NCI-H1105 (cell line): Measurements from ENCODE around the gene DHRS7.

Source experiments
- DNase-seq: peaks from one replicate; lab custom pipeline; 2025; lab: John Stamatoyannopoulos, UW

Gene DHRS7

GRCh38 chr14:60164712-60165546, at the start of gene DHRS7:
Gene DHRS7 (minus strand): TSS chr14:60165398. CDS start chr14:60165309, 89 bp downstream.
- DNase-seq, result peak; percentile 81

GRCh38 chr14:60214415-60215126, 49.4 kb upstream of the DHRS7 start:
- DNase-seq, result no peak

- no peak for DNase-seq
Measured at GRCh38 chr14:60214003-60214402, 48.8 kb upstream of the DHRS7 start.

- no peak for DNase-seq
Measured at GRCh38 chr14:60212503-60213371, 47.5 kb upstream of the DHRS7 start.

- peak; percentile 37 for DNase-seq
Measured at GRCh38 chr14:60211153-60211552, 46.0 kb upstream of the DHRS7 start.

- no peak for DNase-seq
Measured at GRCh38 chr14:60210703-60211102, 45.5 kb upstream of the DHRS7 start.

GRCh38 chr14:60206837-60207533, 41.8 kb upstream of the DHRS7 start:
- DNase-seq, result no peak

GRCh38 chr14:60206249-60206670, 41.1 kb upstream of the DHRS7 start:
- no peak for DNase-seq

- DNase-seq, result no peak
Measured at GRCh38 chr14:60204843-60205774, 39.9 kb upstream of the DHRS7 start.

GRCh38 chr14:60204104-60204842, 39.1 kb upstream of the DHRS7 start:
- DNase-seq, result no peak

GRCh38 chr14:60199321-60199720, 34.1 kb upstream of the DHRS7 start:
- no peak for DNase-seq

GRCh38 chr14:60197629-60198303, 32.6 kb upstream of the DHRS7 start:
- no peak for DNase-seq

- DNase-seq, result no peak
Measured at GRCh38 chr14:60196291-60196690, 31.1 kb upstream of the DHRS7 start.

- no peak for DNase-seq
Measured at GRCh38 chr14:60195179-60195810, 30.1 kb upstream of the DHRS7 start.

- no peak for DNase-seq
Measured at GRCh38 chr14:60189923-60190840, 25.0 kb upstream of the DHRS7 start.

- DNase-seq, result no peak
Measured at GRCh38 chr14:60188696-60189095, 23.5 kb upstream of the DHRS7 start.

- DNase-seq, result no peak
Measured at GRCh38 chr14:60188115-60188514, 22.9 kb upstream of the DHRS7 start.
